ENCODE measurements around the gene ITGB1BP1. TPM values are rescaled to one million over a fixed set of nuclear protein-coding genes. Genes with fewer than 3 reads are reported as not detected.

The ITGB1BP1 gene
- total and polyA plus RNA-seq, 3 donors from 2014 or later, result 31.3 to 45.6 (median 38.1) TPM

DNA sequence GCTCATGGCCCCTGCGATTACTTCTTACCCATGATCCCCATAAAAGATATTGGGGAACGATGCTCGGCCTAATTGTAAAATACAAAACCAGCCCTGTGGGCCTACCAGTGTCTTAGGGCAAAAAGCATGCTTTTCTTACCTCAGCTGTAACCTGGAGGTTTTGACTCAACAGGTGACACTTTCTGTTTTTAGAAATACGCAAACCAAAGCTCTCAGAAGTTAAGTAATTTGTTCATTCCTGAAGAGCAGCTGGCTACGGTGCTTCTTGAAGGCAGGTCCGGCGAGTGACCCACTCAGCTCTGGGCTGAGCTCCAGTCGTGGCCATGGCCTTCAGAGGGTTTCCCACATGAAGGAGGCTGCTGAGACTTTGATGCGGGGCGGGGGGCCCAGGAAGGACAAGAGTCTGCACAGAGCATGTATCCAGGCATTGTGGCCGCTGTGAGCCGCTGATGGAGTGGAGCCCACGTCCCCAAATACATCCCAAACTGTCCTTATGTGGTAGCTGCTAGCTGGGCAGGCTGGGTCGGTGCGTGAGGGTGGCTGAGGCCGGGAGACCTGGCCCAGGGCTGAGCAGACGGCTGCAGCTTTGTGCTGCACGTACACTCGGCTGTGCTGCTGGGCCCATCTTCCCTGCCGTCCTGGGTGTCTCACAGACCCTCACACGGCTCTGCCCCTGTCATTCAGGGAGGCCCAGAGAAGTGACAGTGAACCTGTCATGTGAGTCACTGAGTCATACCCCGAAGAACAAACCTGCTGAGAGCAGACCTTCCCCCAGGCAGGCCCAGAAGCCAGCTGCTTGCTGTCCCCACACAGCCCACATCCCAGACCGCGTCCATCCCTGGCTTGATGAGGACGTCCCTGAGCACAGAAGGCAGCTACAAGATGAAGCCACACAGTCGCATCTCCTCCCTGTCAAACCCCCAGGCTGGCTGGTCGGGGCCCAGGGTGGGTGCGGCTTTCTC lies 34.1 kb downstream of the ITGB1BP1 start:
- H3K27ac ChIP-seq, result no peak overlapping the region
- DNase-seq, result no peak
- no peaks in the 10 kb centered on the region for H3K9me3 ChIP-seq
- 91 to 94% methylated on average over 23 to 28 of the region's 28 CpGs for WGBS, 2 donors
- no peaks in the 10 kb centered on the region for H3K27me3 ChIP-seq
- intact Hi-C loops (cut with DNase I; ENCODE audit: low total_unique reads), result no loop called here
- no peak overlapping the region for H3K4me3 ChIP-seq
- TF ChIP-seq, protein P1, sequence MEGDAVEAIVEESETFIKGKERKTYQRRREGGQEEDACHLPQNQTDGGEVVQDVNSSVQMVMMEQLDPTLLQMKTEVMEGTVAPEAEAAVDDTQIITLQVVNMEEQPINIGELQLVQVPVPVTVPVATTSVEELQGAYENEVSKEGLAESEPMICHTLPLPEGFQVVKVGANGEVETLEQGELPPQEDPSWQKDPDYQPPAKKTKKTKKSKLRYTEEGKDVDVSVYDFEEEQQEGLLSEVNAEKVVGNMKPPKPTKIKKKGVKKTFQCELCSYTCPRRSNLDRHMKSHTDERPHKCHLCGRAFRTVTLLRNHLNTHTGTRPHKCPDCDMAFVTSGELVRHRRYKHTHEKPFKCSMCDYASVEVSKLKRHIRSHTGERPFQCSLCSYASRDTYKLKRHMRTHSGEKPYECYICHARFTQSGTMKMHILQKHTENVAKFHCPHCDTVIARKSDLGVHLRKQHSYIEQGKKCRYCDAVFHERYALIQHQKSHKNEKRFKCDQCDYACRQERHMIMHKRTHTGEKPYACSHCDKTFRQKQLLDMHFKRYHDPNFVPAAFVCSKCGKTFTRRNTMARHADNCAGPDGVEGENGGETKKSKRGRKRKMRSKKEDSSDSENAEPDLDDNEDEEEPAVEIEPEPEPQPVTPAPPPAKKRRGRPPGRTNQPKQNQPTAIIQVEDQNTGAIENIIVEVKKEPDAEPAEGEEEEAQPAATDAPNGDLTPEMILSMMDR (IDR thresholded peaks at IDR 0.05), result no peak
- no peak for TF ChIP-seq POLR2A (IDR thresholded peaks at IDR 0.05)
- no peaks in the 10 kb centered on the region for H3K36me3 ChIP-seq (ENCODE audit: low read depth, missing control alignments)
- no peaks in the 10 kb centered on the region for H3K4me1 ChIP-seq

DNA sequence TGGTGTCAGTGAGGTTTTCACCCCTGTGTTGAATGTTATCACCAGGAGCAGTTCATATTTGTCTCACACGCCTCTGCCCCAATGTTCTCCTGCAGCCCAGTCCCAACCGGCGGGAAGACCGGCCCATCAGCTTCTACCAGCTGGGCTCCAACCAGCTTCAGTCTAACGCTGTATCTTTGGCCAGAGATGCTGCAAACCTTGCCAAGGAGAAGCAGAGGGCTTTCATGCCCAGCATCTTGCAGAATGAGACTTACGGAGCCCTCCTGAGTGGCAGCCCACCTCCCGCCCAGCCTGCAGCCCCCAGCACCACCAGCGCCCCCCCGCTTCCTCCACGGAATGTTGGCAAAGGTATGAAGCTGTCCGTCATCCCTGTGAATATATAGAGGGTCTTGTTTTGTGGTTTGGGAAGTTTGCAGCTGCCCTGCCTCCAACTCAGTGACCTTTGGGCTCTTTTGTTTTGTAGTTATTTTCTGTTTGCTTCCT lies 35.1 kb downstream of the ITGB1BP1 start:
- H3K4me1 ChIP-seq, result no peaks in the 10 kb centered on the region
- intact Hi-C loops (cut with DNase I; ENCODE audit: low total_unique reads), result no loop called here
- TF ChIP-seq, protein P1 (IDR thresholded peaks at IDR 0.05), result no peak
- TF ChIP-seq POLR2A (IDR thresholded peaks at IDR 0.05), result no peak
- H3K4me3 ChIP-seq, result no peak overlapping the region
- no peak overlapping the region for H3K27ac ChIP-seq
- no peaks in the 10 kb centered on the region for H3K36me3 ChIP-seq (ENCODE audit: low read depth, missing control alignments)
- 95% methylated on average over 7 to 11 of the region's 11 CpGs for WGBS, 2 donors
- no peaks in the 10 kb centered on the region for H3K27me3 ChIP-seq
- H3K9me3 ChIP-seq, result no peaks in the 10 kb centered on the region
- no peak for DNase-seq

DNA sequence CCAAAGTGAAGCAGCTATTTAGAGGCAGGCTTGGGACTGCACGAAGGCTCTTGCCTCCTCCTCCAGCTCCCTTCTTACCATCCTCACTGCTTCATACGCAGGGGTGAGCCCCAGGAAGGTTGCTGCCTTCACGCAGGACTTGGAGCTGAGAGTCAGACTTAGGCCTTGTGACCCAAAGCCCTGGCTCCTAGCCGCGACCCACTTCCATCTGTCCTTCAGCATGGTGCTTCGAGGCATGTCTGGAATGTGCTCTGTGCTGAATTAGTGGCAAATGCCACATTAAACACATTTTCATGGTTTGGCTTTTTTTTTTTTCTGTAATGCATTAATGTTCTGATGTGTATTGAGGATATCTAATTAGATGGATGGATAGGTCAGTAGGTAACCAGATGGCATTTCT lies 37.5 kb downstream of the ITGB1BP1 start:
- TF ChIP-seq, protein P1 (IDR thresholded peaks at IDR 0.05), result no peak
- no peak for TF ChIP-seq POLR2A (IDR thresholded peaks at IDR 0.05)
- WGBS, 2 donors, result 70 to 87% methylated on average over 4 to 6 of the region's 6 CpGs
- Histone ChIP-seq H3K9me3 (no peaks in the 10 kb centered on the region), H3K27ac (no peak overlapping the region), H3K4me1 (no peaks in the 10 kb centered on the region), H3K4me3 (no peak overlapping the region), H3K27me3 (no peaks in the 10 kb centered on the region), H3K36me3 (ENCODE audit: low read depth, missing control alignments) (no peaks in the 10 kb centered on the region)
- no peak for DNase-seq
- intact Hi-C loops (cut with DNase I; ENCODE audit: low total_unique reads), result no loop called here

DNA sequence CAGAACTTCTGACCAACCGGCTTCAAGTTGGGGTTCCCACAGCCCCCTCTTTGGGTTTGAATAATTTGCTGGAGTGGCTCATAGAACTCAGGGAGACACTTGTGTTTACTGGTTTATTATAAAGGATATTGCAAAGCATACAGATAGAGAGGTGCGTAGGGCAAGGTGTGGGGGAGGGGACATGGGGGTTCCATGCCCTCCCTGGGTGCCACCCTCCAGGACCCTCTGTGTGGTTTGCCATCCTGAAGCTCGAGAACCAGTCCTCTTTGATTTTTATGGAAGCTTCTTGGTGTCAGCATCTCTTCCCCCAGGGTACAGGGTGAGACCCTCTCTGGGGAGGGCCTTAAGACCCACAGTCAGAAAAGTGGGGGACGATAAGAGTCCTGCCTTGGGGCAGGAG lies 38.8 kb downstream of the ITGB1BP1 start:
- no peaks in the 10 kb centered on the region for H3K4me1 ChIP-seq
- H3K27ac ChIP-seq, result no peak overlapping the region
- 92 to 97% methylated on average over 4 of the region's 4 CpGs for WGBS, 2 donors
- H3K27me3 ChIP-seq, result no peaks in the 10 kb centered on the region
- no peaks in the 10 kb centered on the region for H3K9me3 ChIP-seq
- intact Hi-C loops (cut with DNase I; ENCODE audit: low total_unique reads), result no loop called here
- TF ChIP-seq, protein P1 (IDR thresholded peaks at IDR 0.05), result no peak
- TF ChIP-seq POLR2A (IDR thresholded peaks at IDR 0.05), result no peak
- no peaks in the 10 kb centered on the region for H3K36me3 ChIP-seq (ENCODE audit: low read depth, missing control alignments)
- no peak for DNase-seq
- no peak overlapping the region for H3K4me3 ChIP-seq
